ENCODE results near the gene CHST14. TPM values are rescaled to one million over a fixed set of nuclear protein-coding genes. Genes with fewer than 3 reads are reported as not detected.

Gene CHST14
- polyA plus RNA-seq, 2 of the 4 experiments (the other 2 are of a cell fraction): 8.6 to 11.0 TPM

DNA sequence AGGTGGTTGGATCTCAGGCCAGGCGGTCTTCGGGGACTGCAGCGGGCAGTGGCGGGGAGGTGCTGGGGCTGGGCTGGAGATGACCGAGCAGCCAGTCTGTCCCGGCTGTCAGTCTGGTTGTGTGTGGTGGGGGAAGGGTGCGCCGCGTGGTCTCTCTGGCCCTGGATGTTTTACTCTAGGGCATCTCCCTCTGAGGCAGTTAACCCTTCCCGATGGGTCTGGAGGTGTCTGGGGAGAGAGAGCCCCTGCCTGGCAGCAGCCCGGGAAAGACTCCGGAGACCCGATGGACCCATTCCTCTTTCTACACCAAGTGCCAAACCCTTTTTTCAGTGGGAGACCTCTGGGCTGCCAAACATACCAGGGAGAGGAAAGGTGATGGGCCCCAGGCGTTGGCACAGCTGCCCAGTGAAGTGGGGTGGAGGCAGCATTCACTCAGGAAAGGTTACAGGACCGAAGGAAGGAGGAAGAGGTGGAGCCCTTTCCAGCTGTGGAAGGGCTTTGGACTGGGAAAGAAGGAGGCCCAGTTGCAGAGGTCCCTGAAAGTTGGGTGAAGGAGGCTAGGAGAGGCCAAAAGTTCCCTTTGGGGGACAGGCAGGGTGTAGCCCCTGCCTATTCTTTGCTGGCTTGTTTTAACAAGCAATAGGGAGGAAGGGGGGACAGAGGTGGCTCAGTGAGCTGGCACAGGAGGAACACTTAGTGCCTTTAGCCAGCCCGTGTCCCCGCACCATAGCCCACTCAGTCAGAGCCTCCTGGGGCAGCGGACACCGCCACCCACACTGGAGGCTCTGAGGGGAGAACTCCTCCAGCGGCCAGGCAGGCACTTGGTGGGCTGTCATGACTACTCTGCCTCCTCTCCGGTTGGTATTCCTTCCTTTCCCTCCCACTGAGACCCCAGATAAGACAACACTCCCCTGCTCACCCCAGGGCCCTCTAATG is 32.8 kb upstream of the CHST14 start:
- no peak for ATAC-seq
- peaks cover 22% of the 10 kb centered on the region; the same call in 1 of the 3 replicates for H3K4me1 ChIP-seq
- H3K4me3 ChIP-seq: no peak overlapping the region
- WGBS (ENCODE audit: missing lambda C conversion rate): 78% methylated on average over 12 of the region's 21 CpGs
- no peaks in the 10 kb centered on the region for H3K9me3 ChIP-seq
- no peak for FAIRE-seq
- POLR2A ChIA-PET: no interaction called here
- H3K27ac ChIP-seq: no peak overlapping the region
- no peak for TF ChIP-seq ZSCAN20 (CRISPR knock-in tag; IDR thresholded peaks at IDR 0.05)
- CTCF ChIA-PET: interaction anchor here (1.4 to 1.6 kb wide), 2 partner anchors 20 to 118 kb away, joined by 3 to 4 read pairs; no protein-coding TSS in a partner anchor
- no peak for DNase-seq (ENCODE audit: low read depth in 1 of 2, low spot score in 1 of 2)
- H3K4me2 ChIP-seq: no peak overlapping the region

- Histone ChIP-seq H3K4me3 (no peak overlapping the region), H3K27ac (no peak overlapping the region), H3K9me3 (no peaks in the 10 kb centered on the region), H3K4me1 (peaks cover 22% of the 10 kb centered on the region; the same call in 1 of the 3 replicates), H3K4me2 (no peak overlapping the region; the same call in 2 of the 3 replicates)
- 84% methylated on average over 11 of the region's 12 CpGs for WGBS (ENCODE audit: missing lambda C conversion rate)
- ATAC-seq: no peak
- TF ChIP-seq ZFP36 (IDR thresholded peaks at IDR 0.05; ENCODE audit: borderline replicate concordance, partially characterized antibody) (no peak), HOXA7 (CRISPR knock-in tag; IDR thresholded peaks at IDR 0.05) (no peak), FOXS1 (CRISPR knock-in tag; IDR thresholded peaks at IDR 0.05) (no peak), RFX5 (IDR thresholded peaks at IDR 0.05) (no peak), CBX8 (IDR thresholded peaks at IDR 0.05) (no peak), BHLHE40 (IDR thresholded peaks at IDR 0.05; ENCODE audit: low read depth, low read length) (no peak), RAD21 (conservative IDR thresholded peaks at IDR 0.05 in 1 of 2, IDR thresholded peaks at IDR 0.05 in 1 of 2) (no peak), MAX (IDR thresholded peaks at IDR 0.05) (no peak), CHD2 (IDR thresholded peaks at IDR 0.05; ENCODE audit: low read length, partially characterized antibody) (no peak), SMC3 (IDR thresholded peaks at IDR 0.05) (no peak), RNF2 (IDR thresholded peaks at IDR 0.05; ENCODE audit: borderline replicate concordance, low read depth) (no peak), KDM5A (IDR thresholded peaks at IDR 0.05) (no peak)
- TF ChIP-seq, protein P1, sequence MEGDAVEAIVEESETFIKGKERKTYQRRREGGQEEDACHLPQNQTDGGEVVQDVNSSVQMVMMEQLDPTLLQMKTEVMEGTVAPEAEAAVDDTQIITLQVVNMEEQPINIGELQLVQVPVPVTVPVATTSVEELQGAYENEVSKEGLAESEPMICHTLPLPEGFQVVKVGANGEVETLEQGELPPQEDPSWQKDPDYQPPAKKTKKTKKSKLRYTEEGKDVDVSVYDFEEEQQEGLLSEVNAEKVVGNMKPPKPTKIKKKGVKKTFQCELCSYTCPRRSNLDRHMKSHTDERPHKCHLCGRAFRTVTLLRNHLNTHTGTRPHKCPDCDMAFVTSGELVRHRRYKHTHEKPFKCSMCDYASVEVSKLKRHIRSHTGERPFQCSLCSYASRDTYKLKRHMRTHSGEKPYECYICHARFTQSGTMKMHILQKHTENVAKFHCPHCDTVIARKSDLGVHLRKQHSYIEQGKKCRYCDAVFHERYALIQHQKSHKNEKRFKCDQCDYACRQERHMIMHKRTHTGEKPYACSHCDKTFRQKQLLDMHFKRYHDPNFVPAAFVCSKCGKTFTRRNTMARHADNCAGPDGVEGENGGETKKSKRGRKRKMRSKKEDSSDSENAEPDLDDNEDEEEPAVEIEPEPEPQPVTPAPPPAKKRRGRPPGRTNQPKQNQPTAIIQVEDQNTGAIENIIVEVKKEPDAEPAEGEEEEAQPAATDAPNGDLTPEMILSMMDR (IDR thresholded peaks at IDR 0.05): no peak
- TF ChIP-seq, protein P2, sequence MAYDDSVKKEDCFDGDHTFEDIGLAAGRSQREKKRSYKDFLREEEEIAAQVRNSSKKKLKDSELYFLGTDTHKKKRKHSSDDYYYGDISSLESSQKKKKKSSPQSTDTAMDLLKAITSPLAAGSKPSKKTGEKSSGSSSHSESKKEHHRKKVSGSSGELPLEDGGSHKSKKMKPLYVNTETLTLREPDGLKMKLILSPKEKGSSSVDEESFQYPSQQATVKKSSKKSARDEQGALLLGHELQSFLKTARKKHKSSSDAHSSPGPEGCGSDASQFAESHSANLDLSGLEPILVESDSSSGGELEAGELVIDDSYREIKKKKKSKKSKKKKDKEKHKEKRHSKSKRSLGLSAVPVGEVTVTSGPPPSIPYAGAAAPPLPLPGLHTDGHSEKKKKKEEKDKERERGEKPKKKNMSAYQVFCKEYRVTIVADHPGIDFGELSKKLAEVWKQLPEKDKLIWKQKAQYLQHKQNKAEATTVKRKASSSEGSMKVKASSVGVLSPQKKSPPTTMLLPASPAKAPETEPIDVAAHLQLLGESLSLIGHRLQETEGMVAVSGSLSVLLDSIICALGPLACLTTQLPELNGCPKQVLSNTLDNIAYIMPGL (CRISPR knock-in tag; IDR thresholded peaks at IDR 0.05; ENCODE audit: borderline replicate concordance): no peak
- TF ChIP-seq, protein P3, sequence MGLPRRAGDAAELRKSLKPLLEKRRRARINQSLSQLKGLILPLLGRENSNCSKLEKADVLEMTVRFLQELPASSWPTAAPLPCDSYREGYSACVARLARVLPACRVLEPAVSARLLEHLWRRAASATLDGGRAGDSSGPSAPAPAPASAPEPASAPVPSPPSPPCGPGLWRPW (IDR thresholded peaks at IDR 0.05): no peak
- FAIRE-seq: no peak
- no peak for DNase-seq (ENCODE audit: low read depth in 1 of 2, low spot score in 1 of 2)
- CTCF ChIA-PET: interaction anchor here (4.1 kb wide), 1 partner anchor 69 kb away, joined by 18 read pairs; no protein-coding TSS in a partner anchor
- POLR2A ChIA-PET: no interaction called here
Measured at GRCh38 chr15:40438712-40439111, 32.1 kb upstream of the CHST14 start.

GRCh38 chr15:40439461-40439959 is 31.3 kb upstream of the CHST14 start:
- Histone ChIP-seq H3K9me3 (no peaks in the 10 kb centered on the region), H3K27ac (peak overlapping the region; percentile 91 to 100), H3K4me3 (peak overlapping the region; percentile 93), H3K4me1 (peaks cover 22% of the 10 kb centered on the region; the same call in 1 of the 3 replicates), H3K4me2 (peak overlapping the region; percentile 100)
- DNase-seq (ENCODE audit: low read depth in 1 of 2, low spot score in 1 of 2) (no peak), FAIRE-seq (no peak), ATAC-seq (peak; percentile 24 to 40; a peak in 3 of 6 replicates)
- 31% methylated on average over 6 of the region's 15 CpGs for WGBS (ENCODE audit: missing lambda C conversion rate)
- POLR2A ChIA-PET: no interaction called here
- CTCF ChIA-PET: interaction anchor here (0.7 to 4.1 kb wide), 10 partner anchors 14 to 164 kb away, joined by 3 to 18 read pairs (median 4); no protein-coding TSS in a partner anchor
- TF ChIP-seq HEYL (CRISPR knock-in tag; IDR thresholded peaks at IDR 0.05) (no peak), RARB (CRISPR knock-in tag; IDR thresholded peaks at IDR 0.05) (no peak), FOSB (CRISPR knock-in tag; IDR thresholded peaks at IDR 0.05) (no peak), HDAC2 (IDR thresholded peaks at IDR 0.05) (no peak), RCOR1 (IDR thresholded peaks at IDR 0.05; ENCODE audit: low read depth, low read length) (no peak)
- TF ChIP-seq, protein P4, sequence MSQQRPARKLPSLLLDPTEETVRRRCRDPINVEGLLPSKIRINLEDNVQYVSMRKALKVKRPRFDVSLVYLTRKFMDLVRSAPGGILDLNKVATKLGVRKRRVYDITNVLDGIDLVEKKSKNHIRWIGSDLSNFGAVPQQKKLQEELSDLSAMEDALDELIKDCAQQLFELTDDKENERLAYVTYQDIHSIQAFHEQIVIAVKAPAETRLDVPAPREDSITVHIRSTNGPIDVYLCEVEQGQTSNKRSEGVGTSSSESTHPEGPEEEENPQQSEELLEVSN (IDR thresholded peaks at IDR 0.05; ENCODE audit: borderline replicate concordance, low read depth): no peak
- TF ChIP-seq, protein P5, sequence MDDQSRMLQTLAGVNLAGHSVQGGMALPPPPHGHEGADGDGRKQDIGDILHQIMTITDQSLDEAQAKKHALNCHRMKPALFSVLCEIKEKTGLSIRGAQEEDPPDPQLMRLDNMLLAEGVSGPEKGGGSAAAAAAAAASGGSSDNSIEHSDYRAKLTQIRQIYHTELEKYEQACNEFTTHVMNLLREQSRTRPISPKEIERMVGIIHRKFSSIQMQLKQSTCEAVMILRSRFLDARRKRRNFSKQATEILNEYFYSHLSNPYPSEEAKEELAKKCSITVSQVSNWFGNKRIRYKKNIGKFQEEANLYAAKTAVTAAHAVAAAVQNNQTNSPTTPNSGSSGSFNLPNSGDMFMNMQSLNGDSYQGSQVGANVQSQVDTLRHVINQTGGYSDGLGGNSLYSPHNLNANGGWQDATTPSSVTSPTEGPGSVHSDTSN (IDR thresholded peaks at IDR 0.05): no peak
- TF ChIP-seq, protein P6, sequence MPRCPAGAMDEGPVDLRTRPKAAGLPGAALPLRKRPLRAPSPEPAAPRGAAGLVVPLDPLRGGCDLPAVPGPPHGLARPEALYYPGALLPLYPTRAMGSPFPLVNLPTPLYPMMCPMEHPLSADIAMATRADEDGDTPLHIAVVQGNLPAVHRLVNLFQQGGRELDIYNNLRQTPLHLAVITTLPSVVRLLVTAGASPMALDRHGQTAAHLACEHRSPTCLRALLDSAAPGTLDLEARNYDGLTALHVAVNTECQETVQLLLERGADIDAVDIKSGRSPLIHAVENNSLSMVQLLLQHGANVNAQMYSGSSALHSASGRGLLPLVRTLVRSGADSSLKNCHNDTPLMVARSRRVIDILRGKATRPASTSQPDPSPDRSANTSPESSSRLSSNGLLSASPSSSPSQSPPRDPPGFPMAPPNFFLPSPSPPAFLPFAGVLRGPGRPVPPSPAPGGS (IDR thresholded peaks at IDR 0.05): no peak
